Measurements from ENCODE around the gene WDFY4.

- TF ChIP-seq CTCF (conservative IDR thresholded peaks at IDR 0.05) (no peak), ZFX (IDR thresholded peaks at IDR 0.05) (no peak)
These were observed 149.7 kb downstream of the WDFY4 start for GRCh38 chr10:48834189-48834965.

Data from C4-2B (cell line).